Right forelimb (tissue), 1 donor: ENCODE results near the gene TESK2.
"Not testable (repeated sequence)": the region's sequence is repeated elsewhere in the genome, so short reads cannot be mapped to it uniquely, and the experiment has no call there.

Experiments used
- DNase-seq: peaks from one replicate; pipeline ENCODE4 v3.0.0-alpha.2; 2018

The TESK2 gene

DNA sequence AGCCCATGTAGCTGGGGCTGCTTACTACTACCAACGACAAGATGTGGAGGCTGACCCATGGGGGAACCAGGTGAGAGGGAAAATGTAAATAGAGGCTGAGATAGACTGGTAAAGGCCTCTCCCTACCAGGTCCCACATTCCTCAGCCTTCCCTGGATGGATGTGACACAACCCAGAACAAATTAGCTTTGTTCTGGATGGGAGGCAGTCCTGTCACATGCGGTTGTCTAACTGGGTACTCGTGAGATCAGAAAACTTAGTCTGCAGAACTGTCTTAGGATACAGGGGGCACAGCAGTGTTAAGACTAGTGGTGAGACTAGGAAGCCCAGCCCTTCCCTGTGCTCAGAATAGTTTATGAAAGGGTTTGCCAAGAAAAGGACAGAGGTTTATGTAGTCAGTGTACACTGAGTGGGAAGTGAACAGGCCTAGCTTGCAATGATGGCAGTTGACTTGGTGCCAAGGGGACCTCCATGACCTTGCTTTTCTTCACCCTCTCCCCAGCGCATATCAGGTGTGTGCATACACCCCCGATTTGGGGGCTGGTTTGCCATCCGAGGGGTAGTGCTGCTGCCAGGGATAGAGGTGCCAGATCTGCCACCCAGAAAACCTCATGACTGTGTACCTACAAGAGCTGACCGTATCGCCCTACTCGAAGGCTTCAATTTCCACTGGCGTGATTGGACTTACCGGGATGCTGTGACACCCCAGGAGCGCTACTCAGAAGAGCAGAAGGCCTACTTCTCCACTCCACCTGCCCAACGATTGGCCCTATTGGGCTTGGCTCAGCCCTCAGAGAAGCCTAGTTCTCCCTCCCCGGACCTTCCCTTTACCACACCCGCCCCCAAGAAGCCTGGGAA lies 17.6 kb upstream of the TESK2 start:
- DNase-seq, result no peak

DNA sequence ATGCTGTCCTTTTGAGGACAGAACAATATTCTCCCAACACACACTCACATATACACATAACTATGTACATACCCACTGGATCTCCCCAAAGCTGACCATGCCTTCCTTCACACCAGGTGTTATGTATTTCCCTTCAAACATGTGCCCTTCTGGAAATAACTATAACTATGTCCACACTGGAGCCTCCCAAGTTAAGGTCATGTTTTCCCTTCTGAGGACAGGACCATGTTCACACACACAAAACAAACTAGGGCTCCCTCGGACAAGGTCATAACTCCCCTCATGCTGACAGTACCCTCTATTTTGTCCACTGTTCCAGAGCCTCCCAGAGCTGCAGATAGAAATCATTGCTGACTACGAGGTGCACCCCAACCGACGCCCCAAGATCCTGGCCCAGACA lies 16.9 kb upstream of the TESK2 start:
- DNase-seq, result no peak

DNA sequence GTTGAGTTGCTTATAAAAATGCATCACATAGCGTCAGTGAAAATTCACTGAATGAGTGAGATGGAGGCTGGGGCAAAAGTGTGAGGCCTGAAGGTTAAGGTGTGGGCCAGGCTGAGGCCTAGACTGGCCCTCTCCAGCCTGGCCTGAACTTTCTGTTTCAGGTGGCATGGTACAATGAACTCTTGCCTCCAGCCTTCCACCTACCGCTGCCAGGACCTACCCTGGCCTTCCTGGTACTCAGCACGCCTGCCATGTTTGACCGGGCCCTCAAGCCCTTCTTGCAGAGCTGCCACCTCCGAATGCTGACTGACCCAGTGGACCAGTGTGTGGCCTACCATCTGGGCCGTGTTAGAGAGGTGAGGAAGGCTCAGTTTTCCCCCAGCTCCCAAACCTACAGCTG lies 16.2 kb upstream of the TESK2 start:
- no peak for DNase-seq

- no peak for DNase-seq
Measured at GRCh38 chr1:45503462-45504360, 12.7 kb upstream of the TESK2 start.

DNA sequence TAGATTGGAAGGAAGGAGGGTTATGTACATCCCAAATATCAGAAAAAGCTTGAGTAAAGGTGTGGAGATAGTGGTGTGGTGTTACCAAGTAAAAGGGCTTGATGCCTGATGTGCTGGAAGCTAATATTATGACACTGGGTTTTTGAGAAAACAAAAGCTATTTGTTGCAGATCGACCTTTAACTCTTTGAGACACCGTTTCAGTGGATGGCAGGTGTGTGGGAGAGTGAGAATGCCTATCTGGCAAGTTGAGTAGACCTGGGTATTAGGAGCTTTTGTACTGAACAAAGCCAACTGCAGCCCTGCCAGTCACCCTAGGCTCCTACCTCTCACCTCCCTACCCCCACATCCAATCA lies 10.5 kb upstream of the TESK2 start:
- DNase-seq, result no peak

- DNase-seq, result no peak
Measured at GRCh38 chr1:45499415-45499769, 8.4 kb upstream of the TESK2 start.

DNA sequence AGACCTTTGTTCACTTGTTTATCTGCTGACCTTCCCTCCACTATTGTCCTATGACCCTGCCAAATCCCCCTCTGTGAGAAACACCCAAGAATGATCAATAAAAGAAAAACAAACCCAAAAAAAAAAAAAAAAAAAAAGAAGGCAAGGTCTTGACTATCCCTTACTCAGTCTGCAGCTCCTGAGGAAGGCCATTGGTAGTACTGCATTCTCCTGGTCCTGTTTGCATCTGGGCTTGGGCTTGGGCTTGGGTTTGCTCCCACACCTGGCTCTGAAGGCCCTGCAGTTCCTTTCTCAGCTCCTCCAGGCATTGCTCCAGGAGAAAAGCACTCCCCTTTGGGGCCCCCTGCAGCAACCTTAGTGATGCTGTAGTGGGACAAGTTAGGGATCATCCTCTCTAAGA lies 7.3 kb upstream of the TESK2 start:
- DNase-seq, result no peak

GRCh38 chr1:45493116-45493697 lies 2.2 kb upstream of the TESK2 start:
- DNase-seq, result no peak

DNA sequence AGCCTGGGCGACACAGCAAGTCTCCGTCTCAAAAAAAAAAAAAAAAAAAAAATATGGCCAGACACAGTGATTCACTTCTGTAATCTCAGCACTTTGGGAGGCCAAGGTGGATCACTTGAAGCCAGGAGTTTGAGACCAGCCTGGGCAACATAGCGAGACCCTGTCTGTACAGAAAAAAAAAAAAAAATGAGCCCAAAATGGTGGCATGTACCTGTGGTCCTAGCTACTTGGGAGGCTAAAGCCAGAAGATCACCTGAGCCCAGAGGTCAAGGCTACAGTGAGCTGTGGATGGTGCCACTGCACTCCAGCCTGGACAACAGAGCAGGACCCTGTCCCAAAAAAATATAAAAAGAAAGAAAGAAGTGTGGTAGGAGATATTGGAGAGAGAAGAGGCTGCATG lies 1.7 kb upstream of the TESK2 start:
- no peak for DNase-seq

GRCh38 chr1:45491487-45492260 lies 711 bp upstream of the TESK2 start:
- no peak for DNase-seq

GRCh38 chr1:45490121-45490625 lies 790 bp downstream of the TESK2 start:
- DNase-seq, result no peak

- not testable (repeated sequence) for DNase-seq
Measured at GRCh38 chr1:45489379-45489778, 1.6 kb downstream of the TESK2 start.

DNA sequence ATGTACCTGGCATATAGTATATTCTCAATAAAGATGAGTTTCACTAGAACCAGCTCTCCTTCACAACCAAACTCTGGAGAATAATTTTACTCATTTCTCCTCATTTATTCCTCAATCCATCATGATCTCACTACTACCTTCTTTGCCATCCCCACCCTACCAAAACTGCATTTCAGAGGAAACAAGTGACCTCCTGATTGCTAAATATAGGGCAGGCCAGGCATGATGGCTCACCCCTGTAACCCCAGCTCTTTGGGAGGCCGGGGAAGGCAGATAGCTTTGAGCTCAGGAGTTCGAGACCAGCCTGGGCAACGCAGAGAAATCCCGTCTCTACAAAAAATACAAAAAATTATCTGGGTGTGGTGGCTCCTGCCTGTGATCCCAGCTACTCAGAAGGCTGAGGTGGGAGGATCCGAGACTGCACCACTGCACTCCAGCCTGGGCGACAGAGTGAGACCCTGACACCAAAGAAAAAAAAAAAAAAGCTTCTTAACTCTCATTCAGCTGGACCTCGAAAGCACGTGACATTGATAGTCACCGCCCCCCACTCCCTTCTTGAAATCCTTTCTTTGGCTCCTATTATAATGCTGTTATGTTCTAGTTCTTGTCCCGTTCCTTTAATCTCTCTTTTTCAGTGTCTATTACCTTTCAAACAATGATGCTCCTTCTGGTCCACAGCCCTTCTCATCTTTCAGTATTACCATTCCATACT lies 2.1 kb downstream of the TESK2 start:
- DNase-seq, result no peak

- DNase-seq, result no peak
Measured at GRCh38 chr1:45485949-45486348, 5.0 kb downstream of the TESK2 start.

- no peak for DNase-seq
Measured at GRCh38 chr1:45479039-45479748, 11.8 kb downstream of the TESK2 start.

DNA sequence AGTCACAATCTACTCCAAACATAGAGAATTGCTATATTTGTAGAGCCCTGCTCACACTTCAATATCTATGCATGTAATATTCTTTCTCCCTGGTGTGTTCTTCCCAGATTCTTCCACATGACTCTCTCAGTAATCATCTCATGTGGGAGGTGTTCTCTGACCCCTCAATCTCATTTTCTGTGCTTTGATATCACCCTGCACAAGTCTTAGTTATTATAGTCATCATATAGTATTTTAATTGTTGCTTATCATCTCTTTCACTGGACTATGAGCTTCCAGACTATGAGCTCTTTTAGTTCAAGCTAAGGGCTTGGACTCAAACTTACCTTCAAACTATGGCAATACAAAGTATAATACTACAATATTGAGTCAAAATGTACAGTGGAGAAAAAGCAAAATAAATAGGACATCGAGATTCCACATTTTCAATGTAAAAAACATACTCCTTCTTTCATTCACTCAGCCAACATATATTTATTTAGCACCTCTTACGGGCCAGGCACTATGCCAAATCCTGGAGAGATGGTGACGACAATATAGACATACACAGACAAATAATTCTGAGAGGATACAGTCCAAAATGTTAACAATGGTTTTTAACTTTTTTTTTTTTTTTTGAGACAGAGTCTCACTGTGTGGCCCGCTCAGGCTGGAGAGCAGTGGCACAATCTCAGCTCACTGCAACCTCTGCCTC lies 12.7 kb downstream of the TESK2 start:
- no peak for DNase-seq

DNA sequence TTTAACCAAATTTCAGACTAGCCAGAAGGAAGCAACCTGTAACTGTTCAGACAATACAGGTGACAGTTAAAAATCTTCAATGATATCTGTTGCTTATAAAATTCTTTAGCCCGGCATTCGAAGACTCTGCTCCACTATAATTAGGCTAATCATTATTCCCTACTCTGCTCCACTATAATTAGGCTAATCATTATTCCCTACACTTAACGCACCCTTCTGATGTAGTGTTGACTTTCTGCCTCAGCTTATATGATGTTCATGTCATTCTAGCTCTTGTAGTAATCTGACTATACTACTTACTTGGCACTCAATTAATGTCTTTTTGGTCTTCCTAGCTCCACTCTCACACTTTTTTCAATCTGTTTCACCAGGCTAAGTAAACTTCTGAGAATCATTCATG lies 13.3 kb downstream of the TESK2 start:
- no peak for DNase-seq

- not testable (repeated sequence) for DNase-seq
Measured at GRCh38 chr1:45474194-45474593, 16.8 kb downstream of the TESK2 start.

GRCh38 chr1:45473302-45473701 lies 17.7 kb downstream of the TESK2 start:
- DNase-seq, result no peak

DNA sequence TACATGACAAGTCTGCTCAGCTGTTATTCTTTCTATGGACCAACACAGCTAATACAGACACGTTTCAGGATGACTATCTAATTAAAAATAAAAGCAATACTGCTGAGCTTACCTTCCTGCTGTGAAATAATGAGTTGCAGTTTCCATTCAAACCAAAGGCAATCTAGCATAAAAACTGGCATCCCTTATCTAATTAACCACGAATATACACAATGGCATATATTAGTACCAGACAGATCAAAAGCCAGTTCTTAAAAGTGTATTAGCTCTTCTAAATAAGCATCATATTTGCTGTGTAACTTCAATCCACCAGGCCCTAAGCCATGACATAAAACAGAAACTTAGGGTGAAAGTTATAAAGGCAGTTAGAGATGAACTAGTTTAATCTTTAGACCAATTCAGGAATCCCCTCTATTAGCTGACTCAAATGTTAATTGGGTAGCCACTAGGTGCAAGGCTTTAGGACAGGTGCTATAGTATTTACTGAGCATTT lies 20.6 kb downstream of the TESK2 start:
- DNase-seq, result no peak

GRCh38 chr1:45467353-45467752 lies 23.6 kb downstream of the TESK2 start:
- not testable (repeated sequence) for DNase-seq
